HCT116 (cell line): ENCODE data around the gene EEIG1.

Source experiments
- CTCF ChIP-seq, 3 experiments: fragments of 200-600 bp in 1 of 3; sonication (generic) in 1 of 3; IDR thresholded peaks in 2 of 3; conservative IDR thresholded peaks in 1 of 3; 2 replicates each; pipeline ENCODE4 v1.5.1; 2012 to 2017; ENCODE audit warnings: low read depth in 2 of 3, low read length in 2 of 3, antibody characterized with exemption in 1 of 3, borderline replicate concordance in 1 of 3, control low read depth in 1 of 3, mild to moderate bottlenecking in 1 of 3, mixed read lengths in 1 of 3, mixed run types in 1 of 3, moderate library complexity in 1 of 3; ENCODE audit not compliant: insufficient read depth in 1 of 3
- EGR1 ChIP-seq: IDR thresholded peaks from 2 replicates; pipeline ENCODE4 v1.6.1; 2012; ENCODE audit warnings: low read depth
- MAX ChIP-seq: IDR thresholded peaks from 2 replicates; pipeline ENCODE4 v1.6.1; 2012
- POLR2A ChIP-seq: IDR thresholded peaks from 2 replicates; pipeline ENCODE4 v1.7.0; 2011; ENCODE audit warnings: borderline replicate concordance; ENCODE audit not compliant: insufficient read depth, insufficient read length; ENCODE audit errors: extremely low read depth
- POLR2AphosphoS5 ChIP-seq: IDR thresholded peaks from 2 replicates; pipeline ENCODE4 v1.6.1; 2011; ENCODE audit warnings: mild to moderate bottlenecking, low read depth, low read length, moderate library complexity
- REST ChIP-seq: IDR thresholded peaks from 2 replicates; pipeline ENCODE4 v1.6.1; 2012; ENCODE audit warnings: low read depth
- SIN3A ChIP-seq: IDR thresholded peaks from 2 replicates; pipeline ENCODE4 v1.6.1; 2012; ENCODE audit warnings: low read depth
- SP1 ChIP-seq: IDR thresholded peaks from 2 replicates; pipeline ENCODE4 v1.6.1; 2012; ENCODE audit warnings: low read depth
- ZFX ChIP-seq: fragments of 450-650 bp; IDR thresholded peaks from 2 replicates; pipeline ENCODE4 v1.6.1; 2017
- ZNF274 ChIP-seq: fragments of 200-500 bp; sonication (Bioruptor generic); IDR thresholded peaks from 2 replicates; pipeline ENCODE4 v1.6.1; 2014; ENCODE audit warnings: mild to moderate bottlenecking, low read depth, low read length, inconsistent platforms

GRCh38 chr9:128005923-128006322 is 25.1 kb upstream of the EEIG1 start:
- TF ChIP-seq EGR1 (no peak), SP1 (no peak), CTCF (IDR thresholded peaks at IDR 0.05 in 2 of 3, conservative IDR thresholded peaks at IDR 0.05 in 1 of 3; ENCODE audit: borderline replicate concordance in 1 of 3, insufficient read depth in 1 of 3, low read depth in 2 of 3, low read length in 2 of 3) (no peak), ZFX (no peak), POLR2A (no peak), MAX (no peak), POLR2AphosphoS5 (no peak), ZNF274 (no peak), REST (no peak), SIN3A (no peak)
